CD4-positive, alpha-beta T cell (primary cell): ENCODE results near the gene DHX29. TPM values are rescaled to one million over a fixed set of nuclear protein-coding genes. Genes with fewer than 3 reads are reported as not detected.

Source experiments
- ATAC-seq: fragments of 200-7000 bp; cut with Tn5 transposase; one replicate; pipeline ENCODE4 v1.10.0; 2022; ENCODE audit warnings: mild to moderate bottlenecking; ENCODE audit not compliant: poor library complexity
- CTCF ChIA-PET: fragments of 350-600 bp; sonication (Branson Sonifier 250); formaldehyde crosslinking; loops from one replicate; lab custom pipeline; 2021; ENCODE audit warnings: antibody characterized with exemption, inconsistent platforms; lab: Charles Lee
- POLR2A ChIA-PET: fragments of 350-600 bp; sonication (Branson Sonifier 250); formaldehyde crosslinking; loops from one replicate; lab custom pipeline; 2021; ENCODE audit warnings: antibody characterized with exemption, inconsistent platforms; lab: Charles Lee
- DNase-seq, 14 experiments: peaks; one replicate each; pipeline ENCODE4 v3.0.0-alpha.2; 2013 to 2020; ENCODE audit warnings: mixed read lengths in 2 of 14
- H3K27ac ChIP-seq, 2 donors: one replicate each; pipeline versions ENCODE4 v1.5.1 to v1.7.0; 2013; ENCODE audit warnings: low read length in 2 of 2, low read depth in 1 of 2, mild to moderate bottlenecking in 1 of 2
- H3K27me3 ChIP-seq, 2 experiments: 1 replicate in 1 of 2; 2 replicates in 1 of 2; pipeline versions ENCODE4 v1.6.1 to v1.7.0; 2013; ENCODE audit warnings: low read length in 2 of 2, control low read depth in 1 of 2, mild to moderate bottlenecking in 1 of 2, moderate library complexity in 1 of 2; ENCODE audit not compliant: insufficient read depth in 2 of 2, control insufficient read depth in 1 of 2
- H3K36me3 ChIP-seq: one replicate; pipeline ENCODE4 v1.6.1; 2013; ENCODE audit warnings: low read length, control low read depth; ENCODE audit not compliant: insufficient read depth
- H3K4me1 ChIP-seq: one replicate; pipeline ENCODE4 v1.6.1; 2013; ENCODE audit warnings: low read length, control low read depth; ENCODE audit not compliant: insufficient read depth
- H3K4me3 ChIP-seq: one replicate; pipeline ENCODE4 v1.5.1; 2013; ENCODE audit warnings: mild to moderate bottlenecking, low read length, moderate library complexity
- H3K9me3 ChIP-seq, 2 experiments: 1 replicate in 1 of 2; 2 replicates in 1 of 2; pipeline versions ENCODE4 v1.6.1 to v1.7.0; 2013; ENCODE audit warnings: low read length in 2 of 2, mild to moderate bottlenecking in 2 of 2, control low read depth in 1 of 2, moderate library complexity in 1 of 2; ENCODE audit not compliant: control insufficient read depth in 1 of 2, insufficient read depth in 1 of 2
- H3K27ac Mint-ChIP-seq: one replicate; pipeline ENCODE4 v1.8.0; 2020; ENCODE audit warnings: mixed read lengths
- H3K27me3 Mint-ChIP-seq: one replicate; pipeline ENCODE4 v1.8.0; 2021; ENCODE audit warnings: mixed read lengths
- H3K36me3 Mint-ChIP-seq: one replicate; pipeline ENCODE4 v1.8.0; 2021; ENCODE audit warnings: low read depth, mixed read lengths
- H3K4me1 Mint-ChIP-seq: one replicate; pipeline ENCODE4 v1.8.0; 2021; ENCODE audit warnings: low read depth, mixed read lengths
- H3K4me3 Mint-ChIP-seq: one replicate; pipeline ENCODE4 v1.8.0; 2020; ENCODE audit warnings: mild to moderate bottlenecking, mixed read lengths
- H3K9me3 Mint-ChIP-seq: one replicate; pipeline ENCODE4 v1.8.0; 2020; ENCODE audit warnings: mixed read lengths
- intact Hi-C, 2 experiments: fragments of 100-400 bp; cut with DNase I in 1 of 2; cut with micrococcal nuclease in 1 of 2; formaldehyde crosslinking; loops; one replicate each; pipeline versions ENCODE4 v1.15.1 to v1.9.0; 2023 to 2025; cut with DNase I, micrococcal nuclease
- total RNA-seq, 174 experiments: library from RNA in 2 of 174; stranded (reverse) in 2 of 174; gene quantifications; one replicate each; pipeline ENCODE4 v1.2.3 and lab custom pipeline; 2021 to 2026
- TF ChIP-seq, protein P1 (sequence below): fragments of 200-600 bp; IDR thresholded peaks from one replicate; pipeline ENCODE4 v1.8.0; 2022; ENCODE audit warnings: antibody characterized with exemption, mild to moderate bottlenecking

Gene DHX29
- total RNA-seq, 2 experiments from 2014 or later = 13.8 to 17.9 TPM

DNA sequence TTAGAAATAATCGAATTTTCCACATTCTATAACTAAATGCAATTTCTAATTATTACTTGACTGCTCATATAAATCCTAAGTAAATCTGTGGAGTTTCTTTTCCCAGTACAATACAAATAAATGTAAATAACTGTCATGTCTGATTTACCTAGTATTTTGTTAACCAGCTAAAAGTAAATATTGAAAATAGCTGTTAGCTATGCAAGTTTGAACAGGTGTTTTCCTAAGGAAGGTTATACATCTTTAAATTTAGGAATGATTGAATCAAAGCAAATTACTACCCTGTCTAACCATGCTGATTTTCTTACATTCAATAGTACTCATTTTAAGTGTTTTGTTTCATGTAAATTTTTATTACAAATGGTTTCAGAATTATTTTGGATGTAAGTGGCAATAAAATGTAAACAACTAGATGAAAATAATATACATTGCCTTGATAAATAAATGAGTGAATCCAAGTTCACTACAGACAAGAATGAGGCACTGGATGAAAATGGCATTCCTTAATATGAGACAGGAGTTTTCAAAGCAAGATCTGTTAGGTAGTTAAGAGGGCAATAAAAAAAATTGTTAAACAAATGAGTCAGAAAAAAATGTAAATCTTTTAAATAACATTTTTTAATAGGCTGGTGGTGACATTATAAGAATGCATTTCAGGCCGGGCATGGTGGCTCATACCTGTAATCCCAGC, 96.2 kb downstream of the DHX29 start:
- intact Hi-C loops = no loop called here
- Mint-ChIP-seq H3K27ac (no peak overlapping the region), H3K9me3 (no peaks in the 10 kb centered on the region), H3K36me3 (no peaks in the 10 kb centered on the region), H3K4me3 (no peak overlapping the region), H3K4me1 (no peaks in the 10 kb centered on the region), H3K27me3 (peaks cover 16% of the 10 kb centered on the region)
- Histone ChIP-seq H3K27ac (no peak overlapping the region), H3K27me3 (peaks cover 0 to 2% of the 10 kb centered on the region in 2 experiments), H3K9me3 (no peaks in the 10 kb centered on the region), H3K4me1 (no peaks in the 10 kb centered on the region), H3K4me3 (no peak overlapping the region), H3K36me3 (no peaks in the 10 kb centered on the region)
- ChIA-PET POLR2A (no interaction called here), CTCF (no interaction called here)
- ATAC-seq (no peak), DNase-seq (no peak)
- TF ChIP-seq, protein P1, sequence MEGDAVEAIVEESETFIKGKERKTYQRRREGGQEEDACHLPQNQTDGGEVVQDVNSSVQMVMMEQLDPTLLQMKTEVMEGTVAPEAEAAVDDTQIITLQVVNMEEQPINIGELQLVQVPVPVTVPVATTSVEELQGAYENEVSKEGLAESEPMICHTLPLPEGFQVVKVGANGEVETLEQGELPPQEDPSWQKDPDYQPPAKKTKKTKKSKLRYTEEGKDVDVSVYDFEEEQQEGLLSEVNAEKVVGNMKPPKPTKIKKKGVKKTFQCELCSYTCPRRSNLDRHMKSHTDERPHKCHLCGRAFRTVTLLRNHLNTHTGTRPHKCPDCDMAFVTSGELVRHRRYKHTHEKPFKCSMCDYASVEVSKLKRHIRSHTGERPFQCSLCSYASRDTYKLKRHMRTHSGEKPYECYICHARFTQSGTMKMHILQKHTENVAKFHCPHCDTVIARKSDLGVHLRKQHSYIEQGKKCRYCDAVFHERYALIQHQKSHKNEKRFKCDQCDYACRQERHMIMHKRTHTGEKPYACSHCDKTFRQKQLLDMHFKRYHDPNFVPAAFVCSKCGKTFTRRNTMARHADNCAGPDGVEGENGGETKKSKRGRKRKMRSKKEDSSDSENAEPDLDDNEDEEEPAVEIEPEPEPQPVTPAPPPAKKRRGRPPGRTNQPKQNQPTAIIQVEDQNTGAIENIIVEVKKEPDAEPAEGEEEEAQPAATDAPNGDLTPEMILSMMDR = no peak

Other genes with a start within 250 kb of the DHX29 start
- 1 to 10 TPM; 3.5 to 5.0 TPM for gene GZMA, start 205.0 kb downstream of the DHX29 start, total RNA-seq
- not detected for gene GPX8, start 147.5 kb downstream of the DHX29 start, total RNA-seq
- gene CDC20B, start 134.5 kb downstream of the DHX29 start, total RNA-seq = not detected
- gene MCIDAS, start 80.4 kb downstream of the DHX29 start, total RNA-seq = not detected
- gene CCNO, start 74.1 kb downstream of the DHX29 start, total RNA-seq = not detected
- 10 to 100 TPM; 50.9 to 54.5 TPM for gene MTREX, start 295 bp upstream of the DHX29 start, total RNA-seq
- gene PLPP1, start 227.3 kb upstream of the DHX29 start, total RNA-seq = 1 to 10 TPM; 2.9 to 3.0 TPM